NCI-H2107 (cell line): ENCODE results near the gene FAR2.
"Not testable (repeated sequence)": the region's sequence is repeated elsewhere in the genome, so short reads cannot be mapped to it uniquely, and the experiment has no call there.

ENCODE experiments used
- DNase-seq: peaks from one replicate; lab custom pipeline; 2025; lab: John Stamatoyannopoulos, UW

Gene FAR2

DNA sequence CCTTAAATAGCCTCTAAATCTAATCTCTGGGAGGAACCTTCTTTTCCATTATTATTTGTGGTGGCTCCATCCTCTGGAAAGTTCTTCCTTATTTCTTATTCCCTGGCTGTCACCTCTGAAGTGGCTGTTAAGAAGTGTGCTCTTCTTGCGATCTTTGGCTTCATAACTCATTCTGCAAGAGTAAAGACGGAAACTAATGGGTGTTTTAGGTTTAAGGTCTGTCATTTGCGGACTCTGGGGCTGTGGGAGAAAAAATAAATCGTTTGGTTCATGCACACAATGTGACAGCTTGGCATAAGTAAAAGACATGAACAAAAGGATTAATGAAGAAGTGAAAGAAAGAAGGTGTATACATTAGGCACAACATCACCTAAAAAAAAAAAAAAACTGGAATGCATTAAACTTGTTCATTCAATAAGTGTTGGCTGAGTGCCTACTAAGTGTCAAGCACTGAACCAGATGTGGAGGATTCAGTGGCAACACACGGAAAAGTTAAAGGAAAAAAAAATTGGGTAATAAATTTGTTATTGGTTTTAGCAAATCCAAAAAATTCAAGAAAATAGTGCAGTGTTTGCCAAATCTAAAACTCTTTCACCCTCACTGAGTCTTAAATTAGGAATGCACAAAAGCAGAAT lies 132.4 kb downstream of the FAR2 start:
- DNase-seq = no peak

DNA sequence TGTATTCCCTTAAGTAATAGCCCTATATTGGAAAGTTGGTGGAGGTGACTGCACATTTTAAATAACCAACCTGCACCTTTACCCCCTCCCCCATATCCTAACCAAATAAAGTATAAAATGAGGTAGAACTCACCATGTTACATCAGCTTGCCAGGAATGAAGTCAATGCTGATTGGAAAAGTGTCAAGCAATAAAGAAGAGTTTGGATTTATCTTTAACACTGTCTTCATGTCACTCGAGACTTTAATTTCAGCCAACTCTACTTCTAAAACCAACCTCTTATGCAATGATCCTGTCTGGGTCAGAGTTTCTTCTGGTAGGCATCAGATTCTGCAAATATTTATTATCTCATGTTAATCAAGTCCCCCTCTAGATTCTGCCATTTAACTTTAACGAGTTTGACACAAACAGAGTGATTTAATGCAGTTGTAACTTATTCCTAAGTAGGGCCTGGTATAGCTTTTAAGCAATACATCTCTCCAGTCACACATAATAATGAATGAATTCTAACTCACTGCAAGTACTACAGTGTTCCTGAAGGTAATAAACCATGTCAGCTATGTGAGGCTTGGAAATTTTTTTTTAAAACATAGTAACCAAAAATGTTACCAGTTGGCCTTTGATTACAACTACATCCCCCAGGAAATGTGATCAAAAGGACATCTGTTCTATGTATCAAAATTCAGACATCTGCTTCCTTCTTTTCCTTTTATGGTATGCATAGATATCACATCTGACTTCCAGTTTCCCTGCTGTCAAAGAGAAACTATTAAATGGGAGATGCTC lies 133.1 kb downstream of the FAR2 start:
- DNase-seq = no peak

DNA sequence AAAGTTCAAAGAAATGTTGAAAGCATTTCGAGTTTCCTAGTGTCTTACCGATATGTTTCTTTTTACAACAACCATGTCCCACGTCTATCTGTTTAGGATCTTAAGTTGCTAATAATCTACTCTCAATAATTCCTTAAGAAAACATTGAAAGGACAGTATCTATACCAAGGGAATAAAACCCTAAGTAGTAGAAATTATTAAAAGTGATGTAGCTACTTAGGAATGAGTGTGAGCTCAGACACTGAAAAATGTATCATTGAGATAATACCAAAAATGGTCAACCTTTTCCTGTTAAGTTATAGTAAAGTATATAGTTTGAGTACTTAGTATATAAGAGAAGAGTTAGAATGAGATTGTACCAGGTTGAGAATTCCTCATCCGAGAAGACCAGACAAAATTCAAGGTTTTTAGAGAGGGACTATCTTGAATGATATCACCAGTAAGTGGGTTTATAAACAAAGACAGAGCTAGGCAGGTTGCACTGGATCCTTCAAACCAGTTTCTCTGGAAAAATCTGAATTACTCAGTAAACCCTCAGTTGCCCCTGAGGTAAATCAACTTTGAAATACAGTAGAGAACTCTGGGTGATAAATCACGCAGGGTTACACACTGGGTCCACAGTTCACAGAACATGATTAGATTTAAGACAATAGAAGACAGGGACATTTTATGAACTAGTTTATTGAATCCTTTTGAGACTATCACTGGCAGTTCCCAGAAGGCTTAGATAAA lies 135.1 kb downstream of the FAR2 start:
- DNase-seq = no peak

DNA sequence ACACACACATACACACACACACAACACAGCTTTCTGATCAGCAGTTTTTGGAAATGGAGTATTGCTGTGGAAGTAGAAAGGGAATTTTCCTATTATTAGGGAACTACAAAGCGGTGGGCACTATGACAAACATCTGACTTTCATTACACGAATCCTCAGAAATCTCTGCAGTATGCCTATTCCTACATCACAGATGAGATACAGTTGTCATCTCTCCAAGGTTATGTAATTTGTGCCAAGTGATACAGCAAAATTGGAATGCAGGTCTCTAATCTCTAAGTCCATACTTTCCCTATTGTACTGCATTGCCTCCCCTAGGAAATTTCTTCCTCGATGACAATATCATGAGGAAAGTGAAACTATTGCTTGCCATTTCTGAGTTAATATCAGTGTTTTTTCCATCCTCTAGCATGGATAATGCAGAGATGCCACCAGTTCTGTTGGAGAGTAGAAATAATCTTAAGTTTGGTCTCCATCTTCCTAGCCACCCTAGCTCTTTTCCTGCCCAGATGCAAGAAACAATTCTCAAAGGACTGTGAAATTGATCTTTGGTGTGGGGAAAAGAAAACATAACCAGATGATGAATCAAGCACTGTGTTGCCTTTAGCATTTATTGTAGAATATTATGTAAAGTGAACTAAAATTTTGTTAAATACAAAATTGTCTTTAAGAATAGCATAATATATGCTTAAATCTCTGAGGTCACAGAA lies 137.2 kb downstream of the FAR2 start:
- DNase-seq = no peak

DNA sequence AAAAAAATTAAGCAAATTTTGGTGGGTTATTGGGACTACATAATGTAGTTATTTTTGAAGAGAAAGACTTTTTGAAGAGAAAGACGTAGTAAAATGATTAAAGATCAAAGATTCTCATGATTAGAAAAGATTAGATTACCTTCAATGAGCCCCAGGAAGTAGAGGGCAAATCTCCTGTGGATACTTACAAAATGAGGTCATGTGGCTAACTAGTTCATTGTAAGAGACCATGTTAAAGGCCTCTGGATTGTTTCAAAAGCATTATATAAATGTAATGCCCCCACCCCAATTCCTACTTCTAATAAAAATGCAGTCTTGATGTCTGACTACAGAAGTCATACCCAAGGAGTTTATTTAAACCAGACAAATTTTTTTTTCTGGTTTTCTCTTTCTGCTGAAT lies 138.5 kb downstream of the FAR2 start:
- DNase-seq = no peak

DNA sequence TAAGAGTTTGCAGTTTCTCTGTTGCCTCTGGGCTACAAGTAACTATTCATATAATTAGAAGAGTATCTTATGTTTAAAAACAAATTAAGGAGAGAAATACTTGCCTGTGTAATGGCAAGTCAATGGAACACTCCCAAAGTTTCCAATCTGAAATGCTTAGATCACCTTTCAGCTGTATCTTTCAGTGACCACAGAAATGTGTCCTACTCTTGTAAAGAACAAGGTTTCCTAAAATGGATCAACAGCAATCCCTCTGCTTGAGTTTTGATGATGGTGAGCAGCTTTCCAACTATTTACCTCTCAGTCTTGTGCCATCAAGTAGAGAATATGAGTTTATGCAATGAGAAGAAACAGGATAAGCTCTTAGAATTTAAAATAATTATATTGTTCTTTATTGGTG lies 139.0 kb downstream of the FAR2 start:
- no peak for DNase-seq

DNA sequence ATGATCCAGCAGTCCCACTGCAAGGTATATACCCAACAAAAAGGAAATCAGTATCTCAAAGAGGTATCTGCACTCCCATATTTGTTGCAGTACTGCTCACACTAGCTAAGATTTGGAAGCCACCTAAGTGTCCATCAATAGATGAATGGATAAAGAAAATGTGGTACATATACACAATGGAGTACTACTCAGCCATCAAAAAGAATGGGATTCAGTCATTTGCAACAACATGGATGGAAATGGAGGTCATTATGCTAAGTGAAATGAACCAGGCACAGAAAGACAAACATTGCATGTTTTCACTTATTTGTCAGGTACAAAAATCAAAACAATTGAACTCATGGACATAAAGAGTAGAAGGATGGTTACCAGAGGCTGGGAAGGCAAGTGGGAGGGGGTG lies 141.4 kb downstream of the FAR2 start:
- DNase-seq = not testable (repeated sequence)

DNA sequence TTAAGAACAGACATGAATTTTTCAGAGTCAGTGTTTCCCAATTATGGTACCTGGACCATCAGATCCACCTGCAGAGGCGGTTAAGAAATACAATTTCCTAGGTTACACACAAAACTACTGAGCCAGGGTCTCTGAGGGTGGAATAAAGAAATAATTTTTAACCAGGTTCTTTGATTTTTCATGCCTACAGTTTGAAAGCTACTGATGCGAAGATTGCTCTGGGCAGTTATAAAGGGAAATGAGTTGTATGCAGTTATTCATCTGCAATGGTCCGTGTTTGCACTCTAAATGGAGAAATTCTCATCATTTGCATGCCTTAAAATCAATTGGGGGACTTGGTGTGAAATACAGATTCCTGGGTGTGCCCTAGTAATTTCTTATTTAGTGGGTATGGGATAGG lies 142.1 kb downstream of the FAR2 start:
- no peak for DNase-seq

DNA sequence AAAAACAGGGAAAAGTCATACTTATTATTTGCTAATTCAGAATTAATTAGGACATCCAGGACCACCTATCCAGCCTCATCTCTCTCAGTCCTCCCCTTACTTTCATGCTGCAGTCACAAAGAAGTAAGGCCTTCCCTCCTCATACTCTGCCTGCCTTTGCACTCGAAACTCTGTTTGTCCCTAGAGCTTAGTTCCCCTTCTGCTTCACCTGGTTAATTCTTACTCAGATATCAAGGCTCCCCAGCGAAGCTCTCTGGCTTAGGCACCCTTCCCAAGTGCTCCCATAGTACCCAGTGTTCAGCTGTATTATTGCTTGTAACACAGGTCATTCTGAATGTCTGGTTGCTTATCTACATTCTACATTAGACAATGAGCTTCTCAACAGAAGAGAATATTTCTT lies 150.6 kb downstream of the FAR2 start:
- no peak for DNase-seq

DNA sequence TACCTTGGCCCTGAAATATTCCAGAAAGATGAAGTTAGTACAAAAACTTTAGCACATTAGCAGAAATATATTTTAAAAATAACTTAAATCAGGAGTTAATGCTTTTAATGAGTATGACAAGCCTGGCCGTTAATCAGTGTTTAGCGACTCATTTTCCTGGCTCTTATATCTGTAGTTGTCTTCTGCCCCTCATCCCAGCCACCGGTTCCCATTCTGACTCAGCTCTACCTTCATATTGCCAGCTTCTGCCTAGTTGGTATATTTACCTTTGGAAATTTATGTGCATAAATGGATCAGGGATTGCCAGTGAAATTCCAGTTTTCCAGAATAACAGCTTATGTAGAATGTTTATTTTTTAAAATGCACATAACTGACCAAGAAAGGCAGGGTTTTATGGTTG lies 152.0 kb downstream of the FAR2 start:
- DNase-seq = no peak

DNA sequence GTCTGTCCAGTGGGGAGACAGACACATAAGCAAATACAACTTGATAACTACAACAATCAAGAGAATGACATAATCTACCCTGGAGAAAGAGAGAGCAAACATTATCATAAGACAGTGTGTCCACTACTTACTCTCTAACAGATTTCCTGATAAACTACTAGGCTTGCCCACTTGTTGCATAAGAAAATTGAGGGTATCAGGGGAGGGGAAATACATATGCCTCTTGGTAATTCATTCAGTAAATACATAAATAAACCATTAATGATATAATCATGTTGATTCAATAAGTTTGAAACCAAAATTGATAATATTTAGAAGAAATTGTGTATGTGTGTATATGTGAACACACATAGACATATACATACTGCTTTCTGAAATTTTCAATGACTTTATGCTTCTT lies 155.3 kb downstream of the FAR2 start:
- DNase-seq = no peak

DNA sequence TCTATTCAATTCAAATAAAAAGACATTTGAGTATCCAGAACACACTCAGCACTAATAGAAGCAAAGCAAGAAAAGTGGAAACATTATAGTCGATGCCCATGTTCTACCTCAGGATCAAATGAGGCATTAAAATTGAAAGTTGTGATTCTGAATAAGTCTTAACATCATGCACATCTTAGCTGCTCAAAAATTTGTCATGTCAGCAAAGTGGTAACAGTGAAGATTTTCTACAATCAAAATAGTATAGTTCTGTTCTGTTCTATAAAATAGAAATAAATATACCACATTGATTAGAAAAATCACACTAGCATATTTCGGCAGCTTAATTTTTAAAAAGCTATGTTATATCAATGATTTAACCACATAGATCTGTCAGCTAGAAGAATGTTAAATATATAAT lies 157.2 kb downstream of the FAR2 start:
- DNase-seq = no peak

DNA sequence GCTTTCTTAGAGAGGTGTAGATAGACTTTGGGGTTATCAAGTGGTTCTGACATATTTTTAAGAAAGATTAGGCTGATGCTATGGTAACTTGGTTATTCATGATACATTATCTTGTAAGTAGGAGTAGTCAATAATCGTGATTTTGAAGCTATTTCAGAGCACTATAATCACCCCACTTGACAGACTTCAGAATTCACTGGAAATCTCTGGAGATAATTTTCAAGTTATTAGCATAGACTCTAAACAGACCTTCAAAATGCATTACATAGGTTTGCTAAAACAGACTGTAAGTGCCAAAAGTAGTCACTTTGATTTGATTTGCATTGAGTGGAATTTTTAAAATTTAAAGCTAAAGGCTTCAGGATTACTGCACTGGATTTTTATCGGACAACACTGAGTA lies 157.6 kb downstream of the FAR2 start:
- DNase-seq = no peak

DNA sequence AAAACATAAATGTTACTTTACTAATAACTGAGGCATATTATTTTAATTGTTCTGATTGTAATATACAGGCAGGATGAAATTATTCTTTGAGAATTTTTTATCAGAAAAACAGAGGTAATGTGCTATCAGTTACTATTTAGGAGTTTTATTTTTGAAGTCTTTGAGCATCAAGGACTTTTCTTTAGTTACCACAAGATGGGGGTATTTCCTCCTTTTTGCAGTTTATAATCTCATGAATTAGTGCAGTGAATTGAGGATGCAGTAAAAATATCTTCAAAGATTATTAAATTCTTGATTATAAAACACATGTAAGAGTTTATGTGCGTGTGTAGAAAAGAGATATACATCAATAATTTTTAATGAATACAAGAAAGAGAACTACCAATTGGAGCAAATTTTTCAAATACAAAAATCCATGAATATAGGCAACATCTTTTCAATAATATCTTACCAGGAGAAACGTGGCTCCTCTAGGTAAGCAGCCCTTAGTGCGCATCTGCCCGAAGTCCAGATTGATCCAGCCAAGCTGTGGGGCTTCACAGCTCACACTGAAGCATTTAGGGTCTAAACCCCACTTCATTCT lies 160.3 kb downstream of the FAR2 start:
- DNase-seq = no peak

DNA sequence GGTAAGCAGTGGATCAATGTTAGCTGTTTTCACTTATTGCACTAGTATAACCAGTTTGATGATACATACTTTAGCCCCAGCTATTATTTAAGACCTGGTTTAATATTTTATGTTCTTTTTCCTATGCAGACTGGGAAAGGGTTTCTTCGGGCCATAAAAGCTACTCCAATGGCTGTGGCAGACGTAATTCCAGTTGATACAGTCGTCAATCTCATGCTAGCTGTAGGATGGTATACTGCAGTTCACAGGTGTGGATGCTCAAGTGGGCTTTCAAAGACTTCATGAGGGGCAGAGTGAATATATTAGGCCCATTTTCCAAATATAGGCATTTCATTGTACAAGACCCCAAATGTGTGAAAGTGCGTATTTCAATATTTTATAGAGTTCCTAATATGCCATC lies 161.8 kb downstream of the FAR2 start:
- no peak for DNase-seq

DNA sequence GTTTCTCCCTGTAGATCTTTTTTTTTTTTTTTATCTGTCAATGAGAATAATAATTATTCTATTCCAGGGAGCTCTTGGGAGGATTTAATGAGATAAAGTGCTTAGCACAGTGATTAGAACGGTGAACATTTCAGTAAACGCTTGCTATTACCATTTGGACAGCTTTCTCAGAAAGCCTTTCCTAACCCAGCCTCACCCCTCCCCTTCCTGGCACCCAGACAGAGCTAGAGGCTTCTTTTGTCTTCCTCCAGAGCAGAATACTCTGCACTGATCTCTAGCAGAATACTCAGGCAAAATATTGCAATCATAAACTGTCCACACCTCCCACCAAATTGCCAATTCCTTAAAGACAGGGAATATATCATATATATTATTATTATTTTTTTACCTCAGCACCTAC lies 165.3 kb downstream of the FAR2 start:
- no peak for DNase-seq

DNA sequence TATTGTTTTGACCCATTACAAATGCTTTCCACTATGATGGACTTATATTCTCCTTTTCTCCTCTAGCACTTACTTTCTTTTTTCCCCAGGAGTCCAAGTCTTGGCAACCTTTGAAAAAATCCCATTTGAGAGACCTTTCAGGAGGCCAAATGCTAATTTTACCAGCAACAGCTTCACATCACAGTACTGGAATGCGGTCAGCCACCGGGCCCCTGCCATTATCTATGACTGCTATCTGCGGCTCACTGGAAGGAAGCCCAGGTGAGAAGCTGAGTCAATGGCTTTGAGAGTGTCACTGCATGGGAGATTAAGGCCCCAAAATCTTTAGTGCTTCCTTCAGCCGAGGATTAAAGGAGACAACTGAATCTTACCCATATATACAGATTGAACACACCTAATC lies 167.7 kb downstream of the FAR2 start:
- DNase-seq = no peak

DNA sequence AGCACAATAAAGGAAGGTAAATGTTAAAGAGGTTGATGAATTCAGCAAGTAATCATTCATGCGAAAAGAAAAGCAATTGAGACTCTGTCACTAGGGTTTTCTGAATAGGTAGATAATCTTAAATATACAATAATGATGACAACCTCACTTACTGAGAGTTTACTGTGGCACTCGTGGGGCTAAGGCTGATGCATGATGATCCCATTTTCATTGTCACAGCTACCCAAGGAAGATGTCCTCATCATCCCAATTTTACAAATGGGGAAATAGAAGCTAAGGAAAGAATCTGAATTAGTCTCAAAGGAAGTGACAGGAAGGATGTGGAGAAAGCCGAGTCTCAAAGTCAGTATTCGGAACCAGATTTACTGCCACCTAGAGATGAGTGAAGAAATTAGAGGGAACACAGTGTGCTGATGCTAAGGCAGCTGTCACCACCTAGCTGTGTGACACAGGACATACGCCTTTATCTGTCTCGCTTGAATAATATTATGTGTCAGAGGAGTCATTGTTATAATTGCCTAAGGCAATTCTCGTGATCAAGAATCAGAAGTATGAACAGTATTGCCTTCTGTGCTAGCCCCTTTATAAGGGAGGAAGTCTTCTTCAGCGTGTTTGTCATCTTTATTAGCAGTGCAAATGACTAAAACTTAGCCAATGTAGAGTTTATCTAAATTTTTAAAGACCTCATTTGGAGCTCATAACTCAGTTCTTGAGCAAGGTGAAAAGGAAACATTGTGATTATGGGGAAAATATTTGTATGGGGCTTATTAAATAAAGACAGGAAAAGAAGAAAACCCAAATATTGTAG lies 168.7 kb downstream of the FAR2 start:
- DNase-seq = peak; percentile 30

DNA sequence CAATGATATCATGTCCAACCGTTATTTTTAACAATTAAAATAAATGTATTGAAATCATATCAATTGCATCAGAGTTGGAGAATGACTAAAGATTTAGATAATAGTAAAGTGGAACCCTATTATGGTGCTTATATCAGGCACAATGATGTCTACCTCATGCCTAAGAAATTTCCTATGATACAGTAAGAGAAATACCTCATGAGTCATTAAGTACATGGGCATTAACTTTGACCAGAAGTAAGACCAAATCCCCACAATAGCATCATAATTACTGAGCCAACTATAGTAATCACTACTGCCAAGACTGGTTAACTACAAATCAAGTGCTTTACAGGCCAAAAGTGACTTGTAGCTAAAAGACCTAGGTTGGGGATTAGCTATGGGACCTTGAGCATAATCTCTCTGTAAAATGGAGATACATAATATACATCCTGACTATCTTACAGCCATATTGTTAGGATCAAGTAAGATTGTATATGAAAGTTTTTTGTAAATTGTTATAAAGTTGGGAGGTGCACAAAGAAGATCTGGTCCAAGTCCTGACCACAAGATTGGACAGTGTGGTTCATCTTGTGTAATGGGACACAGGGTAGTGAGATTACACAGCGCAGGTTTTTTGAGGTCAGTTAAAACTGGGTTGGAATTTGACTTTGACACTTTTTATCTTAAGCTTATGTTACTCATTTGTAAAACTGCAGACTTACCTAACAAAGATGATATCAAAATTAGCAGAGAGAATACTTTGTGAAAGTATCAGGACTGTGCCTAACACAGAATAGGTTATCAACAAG lies 171.4 kb downstream of the FAR2 start:
- no peak for DNase-seq

DNA sequence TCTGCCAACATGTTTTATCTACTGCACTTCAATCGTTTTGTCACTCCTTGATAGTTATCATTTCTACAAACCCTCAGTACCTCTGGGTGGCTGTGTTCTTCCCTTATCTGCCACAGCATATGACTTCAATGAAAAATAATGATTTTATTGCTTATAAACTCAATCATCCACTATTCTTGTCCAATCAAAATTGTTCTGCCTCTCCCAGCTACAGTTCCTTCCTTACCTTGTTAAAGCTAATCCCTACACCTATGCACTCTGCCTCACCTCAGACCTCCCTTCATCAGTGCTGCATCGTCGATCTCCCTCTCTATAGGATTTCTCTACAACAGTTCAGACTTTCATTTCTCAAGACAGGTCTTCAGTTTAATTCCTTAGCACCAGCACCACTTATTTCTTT lies 173.1 kb downstream of the FAR2 start:
- no peak for DNase-seq

DNA sequence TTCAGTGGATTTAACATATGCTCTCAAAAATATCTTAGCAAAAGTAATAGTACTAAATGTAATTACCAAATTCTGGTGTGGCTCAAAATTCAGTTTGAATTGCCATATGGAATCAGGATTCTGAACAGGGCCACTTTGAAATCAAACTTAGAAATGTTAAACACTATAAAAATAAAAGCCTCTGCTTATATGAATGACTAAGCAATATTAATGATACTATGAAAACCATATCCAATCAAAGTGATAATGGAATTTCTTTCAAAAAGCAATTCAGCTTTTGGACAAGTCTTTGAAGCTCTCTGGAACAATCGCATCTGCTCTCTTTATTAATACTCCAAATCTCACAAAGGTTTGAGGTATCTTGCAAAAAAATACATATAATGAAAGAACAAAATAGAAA lies 180.3 kb downstream of the FAR2 start:
- DNase-seq = no peak
